GM12878 (cell line): Measurements from ENCODE around the gene HRH2. TPM values are rescaled to one million over a fixed set of nuclear protein-coding genes. Genes with fewer than 3 reads are reported as not detected.

Experiments
- ATAC-seq: fragments of 200-7000 bp; cut with Tn5 transposase; 3 replicates; pipeline ENCODE4 v1.9.1; 2020; ENCODE audit warnings: mild to moderate bottlenecking, moderate library complexity
- BruUV-seq: library from RNA; stranded (reverse); fragments of 400-500 nt; replicated peaks from 2 replicates; lab custom pipeline; 2021; lab: Mats Ljungman, UMichigan
- CTCF ChIA-PET: fragments of 300-600 bp; sonication (Branson Sonifier 250); formaldehyde crosslinking; extraction: SDS; loops from one replicate; lab custom pipeline; 2021; ENCODE audit warnings: inconsistent platforms; lab: Yijun Ruan, JAX
- POLR2A ChIA-PET: fragments of 350-600 bp; formaldehyde crosslinking; extraction: SDS; loops from one replicate; lab custom pipeline; 2021; ENCODE audit warnings: inconsistent platforms; lab: Charles Lee
- RAD21 ChIA-PET: fragments of 300-600 bp; sonication (Branson Sonifier 250); formaldehyde crosslinking; loops from one replicate; lab custom pipeline; 2023; ENCODE audit warnings: antibody characterized with exemption; ENCODE audit not compliant: unreplicated experiment; lab: Charles Lee
- SMC1A ChIA-PET: fragments of 300-600 bp; sonication (Branson Sonifier 250); formaldehyde crosslinking; loops from one replicate; lab custom pipeline; 2023; ENCODE audit not compliant: unreplicated experiment, uncharacterized antibody; lab: Charles Lee
- DNase-seq: peaks from one replicate; pipeline ENCODE4 v3.0.0-alpha.2; 2011; ENCODE audit warnings: low read depth, low spot score
- FAIRE-seq: peaks from 3 replicates; lab custom pipeline; 2011; peaks lifted over from hg19 to GRCh38; lab: Jason Lieb, UNC
- H2AFZ ChIP-seq: 2 replicates; pipeline ENCODE4 v1.6.0; 2011; ENCODE audit warnings: low read depth, low read length, control low read depth; ENCODE audit not compliant: control insufficient read depth
- H3K27ac ChIP-seq: 2 replicates; pipeline ENCODE4 v1.5.1; 2011; ENCODE audit warnings: control low read depth; ENCODE audit not compliant: control insufficient read depth, insufficient read depth
- H3K27me3 ChIP-seq, 2 experiments: replicated peaks in 1 of 2; 2 replicates each; pipeline versions ENCODE4 v1.6.0 to v1.6.1; 2011; ENCODE audit warnings: low read length in 1 of 2; ENCODE audit not compliant: control insufficient read depth in 2 of 2, insufficient read depth in 2 of 2
- H3K36me3 ChIP-seq, 2 experiments: 2 replicates each; pipeline ENCODE4 v1.5.1; 2011; ENCODE audit warnings: low read length in 1 of 2; ENCODE audit not compliant: control insufficient read depth in 2 of 2, insufficient read depth in 2 of 2
- H3K4me1 ChIP-seq: 2 replicates; pipeline ENCODE4 v1.6.1; 2011; ENCODE audit warnings: mild to moderate bottlenecking, low read length, moderate library complexity, mixed read lengths; ENCODE audit not compliant: control insufficient read depth, insufficient read depth
- H3K4me2 ChIP-seq: 2 replicates; pipeline ENCODE4 v1.6.0; 2011; ENCODE audit warnings: control low read depth; ENCODE audit not compliant: control insufficient read depth, insufficient read depth
- H3K4me3 ChIP-seq: fragments of 200-600 bp; sonication (generic); 2 replicates; pipeline ENCODE4 v1.5.1; 2016
- H3K79me2 ChIP-seq: 2 replicates; pipeline ENCODE4 v1.6.0; 2011; ENCODE audit warnings: low read length; ENCODE audit not compliant: control insufficient read depth, insufficient read depth
- H3K9ac ChIP-seq: 2 replicates; pipeline ENCODE4 v1.8.0; 2011; ENCODE audit warnings: low read length, control low read depth, mixed read lengths; ENCODE audit not compliant: control insufficient read depth, insufficient read depth
- H3K9me3 ChIP-seq: replicated peaks from 3 replicates; pipeline ENCODE4 v1.5.1; 2011; ENCODE audit warnings: mild to moderate bottlenecking, low read length; ENCODE audit not compliant: control insufficient read depth, insufficient read depth
- H4K20me1 ChIP-seq: 2 replicates; pipeline ENCODE4 v1.6.0; 2011; ENCODE audit not compliant: control insufficient read depth, insufficient read depth
- CTCF ChIP-seq, 3 experiments: IDR thresholded peaks in 2 of 3; conservative IDR thresholded peaks in 1 of 3; 2 replicates each; pipeline ENCODE4 v1.5.1; 2011; ENCODE audit warnings: low read depth in 3 of 3, low read length in 3 of 3, mild to moderate bottlenecking in 3 of 3, control low read depth in 2 of 3, moderate library complexity in 2 of 3, inconsistent platforms in 1 of 3, mixed read lengths in 1 of 3; ENCODE audit not compliant: control insufficient read depth in 2 of 3, insufficient read depth in 1 of 3; ENCODE audit errors: extremely low read depth in 1 of 3
- EED ChIP-seq: sonication (generic); IDR thresholded peaks from 2 replicates; pipeline ENCODE4 v1.6.1; 2016; ENCODE audit warnings: antibody characterized with exemption, low read depth
- ETV6 ChIP-seq, 2 experiments: fragments of 450-650 bp in 1 of 2; IDR thresholded peaks in 1 of 2; conservative IDR thresholded peaks in 1 of 2; 2 replicates each; pipeline ENCODE4 v1.6.1; 2014; ENCODE audit warnings: antibody characterized with exemption in 1 of 2, borderline replicate concordance in 1 of 2, low read depth in 1 of 2, mild to moderate bottlenecking in 1 of 2, moderate library complexity in 1 of 2
- GABPA ChIP-seq: IDR thresholded peaks from 2 replicates; pipeline ENCODE4 v1.6.1; 2014; ENCODE audit warnings: antibody characterized with exemption, low read depth, mild to moderate bottlenecking, inconsistent platforms
- HDAC2 ChIP-seq: fragments of 200-600 bp; sonication (generic); IDR thresholded peaks from 2 replicates; pipeline ENCODE4 v1.6.1; 2017
- JUNB ChIP-seq: IDR thresholded peaks from 2 replicates; pipeline ENCODE4 v1.6.1; 2016; ENCODE audit warnings: antibody characterized with exemption, mild to moderate bottlenecking
- KAT2A ChIP-seq: conservative IDR thresholded peaks from 2 replicates; pipeline ENCODE4 v1.6.1; 2011; ENCODE audit warnings: low read depth, low read length; ENCODE audit not compliant: control insufficient read depth
- MEF2A ChIP-seq: IDR thresholded peaks from 2 replicates; pipeline ENCODE4 v1.6.1; 2011; ENCODE audit warnings: low read depth, mild to moderate bottlenecking, low read length, moderate library complexity; ENCODE audit not compliant: insufficient read depth
- RAD21 ChIP-seq: IDR thresholded peaks from 2 replicates; pipeline ENCODE4 v1.6.1; 2011; ENCODE audit warnings: mild to moderate bottlenecking, low read depth, low read length, moderate library complexity; ENCODE audit not compliant: insufficient read depth
- RUNX3 ChIP-seq: IDR thresholded peaks from 2 replicates; pipeline ENCODE4 v1.6.1; 2012; ENCODE audit warnings: low read length, inconsistent platforms
- SMC3 ChIP-seq: IDR thresholded peaks from 2 replicates; pipeline ENCODE4 v1.6.1; 2011; ENCODE audit warnings: low read length, improper control_type of control experiment, borderline replicate concordance
- STAT1 ChIP-seq: fragments of 450-650 bp; conservative IDR thresholded peaks from 2 replicates; pipeline ENCODE4 v1.6.1; 2014; ENCODE audit warnings: antibody characterized with exemption, mild to moderate bottlenecking
- SUZ12 ChIP-seq: fragments of 200-600 bp; sonication (generic); IDR thresholded peaks from one replicate; pipeline ENCODE4 v1.6.1; 2018; ENCODE audit warnings: antibody characterized with exemption, mild to moderate bottlenecking; ENCODE audit not compliant: unreplicated experiment
- TBL1XR1 ChIP-seq: IDR thresholded peaks from 2 replicates; pipeline ENCODE4 v1.6.1; 2012; ENCODE audit warnings: low read depth, low read length, improper control_type of control experiment
- TCF3 ChIP-seq: IDR thresholded peaks from 2 replicates; pipeline ENCODE4 v1.6.1; 2012; ENCODE audit warnings: low read depth, mild to moderate bottlenecking, low read length, borderline replicate concordance; ENCODE audit not compliant: insufficient read depth
- TCF7 ChIP-seq: IDR thresholded peaks from 2 replicates; pipeline ENCODE4 v1.6.1; 2014; ENCODE audit warnings: antibody characterized with exemption, borderline replicate concordance
- ZNF217 ChIP-seq: fragments of 450-650 bp; IDR thresholded peaks from 2 replicates; pipeline ENCODE4 v1.6.1; 2017; ENCODE audit warnings: antibody characterized with exemption, mild to moderate bottlenecking
- ZNF274 ChIP-seq: IDR thresholded peaks from one replicate; pipeline ENCODE4 v1.8.0; 2011; ENCODE audit not compliant: insufficient read length, insufficient read depth
- WGBS: methylation state at CpG from one replicate; pipeline ENCODE4 v1.1.6; 2016; ENCODE audit warnings: low lambda C conversion rate; ENCODE audit not compliant: insufficient replicate concordance, insufficient coverage; ENCODE audit errors: missing lambda C conversion rate; 5-methylcytosine and 5-hydroxymethylcytosine counted together
- in situ Hi-C: fragments of 300-500 bp; cut with MboI; formaldehyde crosslinking; loops from 9 replicates; pipeline ENCODE4 v1.14.3; 2018; ENCODE audit warnings: mixed read lengths
- intact Hi-C: fragments of 100-400 bp; cut with micrococcal nuclease; formaldehyde crosslinking; loops from one replicate; pipeline ENCODE4 v1.14.2; 2022; ENCODE audit not compliant: unreplicated experiment
- polyA plus RNA-seq, 11 experiments: library from polyadenylated mRNA; depleted of rRNA in 4 of 11; unstranded in 6 of 11; stranded (reverse) in 5 of 11; fragments of >200 nt; fragmentation: Nextera tagmentation in 4 of 11; fragmentation: Illumina TruSeq in 1 of 11; extraction: Ambion mirVana in 4 of 11; extraction: Trizol in 1 of 11; gene quantifications; 1 replicate in 1 of 11; 2 replicates in 10 of 11; pipeline versions ENCODE4 v1.2.1 to v1.2.3, GENCODE V29; 2011 to 2016; ENCODE audit warnings: inconsistent platforms in 2 of 11, missing spikeins in 2 of 11, low read depth in 1 of 11
- total RNA-seq, 4 experiments: library from RNA; depleted of rRNA in 3 of 4; stranded (reverse); fragments of >200 nt in 3 of 4; fragmentation: Illumina TruSeq in 1 of 4; extraction: Trizol in 1 of 4; gene quantifications; 2 replicates each; pipeline versions ENCODE4 v1.2.1 to v1.2.3, GENCODE V29; 2013 to 2021

HRH2 gene
- total and polyA plus RNA-seq, 10 of the 15 experiments (the other 5 are each of a cell fraction or from before 2014, with no cell fraction given) = 0.01 to 0.05 (median 0.03) TPM; not detected in 7

- BruUV-seq = no TSS peak
- ChIA-PET POLR2A (no interaction called here), RAD21 (no interaction called here), CTCF (no interaction called here), SMC1A (no interaction called here)
- Histone ChIP-seq H3K4me1 (no peaks in the 10 kb centered on the region), H3K36me3 (no peaks in the 10 kb centered on the region), H3K9me3 (no peaks in the 10 kb centered on the region), H3K27ac (no peak overlapping the region), H3K27me3 (peaks cover under 1 to 1% of the 10 kb centered on the region in 2 experiments; a peak in 2 of 4 replicates), H4K20me1 (no peaks in the 10 kb centered on the region), H3K4me3 (no peak overlapping the region), H3K9ac (no peak overlapping the region), H2AFZ (no peak overlapping the region), H3K4me2 (no peak overlapping the region), H3K79me2 (no peaks in the 10 kb centered on the region)
- no peak for FAIRE-seq
- in situ Hi-C loops = loop anchor here (5.0 to 10.0 kb wide), 2 partner anchors 164 to 741 kb away; no protein-coding TSS in a partner anchor
- intact Hi-C loops = no loop called here
- WGBS = 29% methylated on average over 16 of the region's 16 CpGs
- DNase-seq = peak; percentile 1
- ATAC-seq = peak; percentile 46
- no peak for TF ChIP-seq KAT2A
- no peak for TF ChIP-seq SUZ12
- TF ChIP-seq HDAC2 = no peak
- TF ChIP-seq ZNF217 = no peak
- peak; percentile 38; the same call in 1 of the 2 replicates for TF ChIP-seq RUNX3
- TF ChIP-seq ZNF274 = no peak
- TF ChIP-seq SMC3 = peak; percentile 45; the same call in 1 of the 2 replicates
- TF ChIP-seq ETV6 (conservative IDR thresholded peaks at IDR 0.05 in 1 of 2, IDR thresholded peaks at IDR 0.05 in 1 of 2; ENCODE audit: borderline replicate concordance in 1 of 2, low read depth in 1 of 2) = no peak
- 0 out of 2 replicates have a peak, but pooled peaks have one; percentile 29 for TF ChIP-seq EED
- no peak for TF ChIP-seq MEF2A
- no peak for TF ChIP-seq JUNB
- TF ChIP-seq CTCF (IDR thresholded peaks at IDR 0.05 in 2 of 3, conservative IDR thresholded peaks at IDR 0.05 in 1 of 3; ENCODE audit: control insufficient read depth in 2 of 3, extremely low read depth in 1 of 3, insufficient read depth in 1 of 3, low read depth in 3 of 3, low read length in 3 of 3) = peak; percentile 38 to 63 (median 56)
- no peak for TF ChIP-seq TBL1XR1
- TF ChIP-seq STAT1 = no peak
- TF ChIP-seq GABPA = 0 out of 2 replicates have a peak, but pooled peaks have one; percentile 31
- TF ChIP-seq RAD21 = peak; percentile 36
- TF ChIP-seq TCF7 = no peak
- no peak for TF ChIP-seq TCF3
These were observed 38.4 kb downstream of the HRH2 start for GRCh38 chr5:175696139-175696854.
